ENCODE data around the gene FBXW4. TPM values are rescaled to one million over a fixed set of nuclear protein-coding genes. Genes with fewer than 3 reads are reported as not detected.

Gene FBXW4
- polyA plus RNA-seq, 1 donor from 2014 or later: 7.7 TPM

DNA sequence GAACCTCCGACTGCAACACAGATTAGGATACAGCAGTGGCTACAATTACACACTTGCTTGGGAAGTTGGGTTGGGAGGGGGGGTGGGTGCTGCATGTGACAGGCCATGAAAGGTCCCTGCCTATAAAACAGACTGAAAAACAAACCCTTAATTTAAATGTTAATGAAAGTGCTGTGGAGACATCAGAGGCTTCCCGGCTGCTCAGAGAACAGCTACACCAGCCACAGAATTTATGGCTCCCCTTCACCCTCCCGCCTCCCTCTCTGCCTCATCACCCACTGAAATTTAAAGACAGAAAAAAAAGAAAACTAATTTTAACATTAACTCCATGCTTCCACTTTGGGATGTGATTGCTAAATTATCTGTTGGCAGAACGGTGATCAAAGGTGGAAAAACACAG lies 34.7 kb downstream of the FBXW4 start:
- no peak overlapping the region for H3K9ac ChIP-seq (ENCODE audit: low read length)
- no peaks in the 10 kb centered on the region for H3K79me2 ChIP-seq (replicated peaks; ENCODE audit: insufficient read depth, low read length)
- no peaks in the 10 kb centered on the region for H4K20me1 ChIP-seq (ENCODE audit: insufficient read depth)
- H3K4me3 ChIP-seq (ENCODE audit: low read length): no peak overlapping the region
- no peaks in the 10 kb centered on the region for H3F3A ChIP-seq (ENCODE audit: insufficient read depth, low read length, poor library complexity, severe bottlenecking)
- TF ChIP-seq, protein P1, sequence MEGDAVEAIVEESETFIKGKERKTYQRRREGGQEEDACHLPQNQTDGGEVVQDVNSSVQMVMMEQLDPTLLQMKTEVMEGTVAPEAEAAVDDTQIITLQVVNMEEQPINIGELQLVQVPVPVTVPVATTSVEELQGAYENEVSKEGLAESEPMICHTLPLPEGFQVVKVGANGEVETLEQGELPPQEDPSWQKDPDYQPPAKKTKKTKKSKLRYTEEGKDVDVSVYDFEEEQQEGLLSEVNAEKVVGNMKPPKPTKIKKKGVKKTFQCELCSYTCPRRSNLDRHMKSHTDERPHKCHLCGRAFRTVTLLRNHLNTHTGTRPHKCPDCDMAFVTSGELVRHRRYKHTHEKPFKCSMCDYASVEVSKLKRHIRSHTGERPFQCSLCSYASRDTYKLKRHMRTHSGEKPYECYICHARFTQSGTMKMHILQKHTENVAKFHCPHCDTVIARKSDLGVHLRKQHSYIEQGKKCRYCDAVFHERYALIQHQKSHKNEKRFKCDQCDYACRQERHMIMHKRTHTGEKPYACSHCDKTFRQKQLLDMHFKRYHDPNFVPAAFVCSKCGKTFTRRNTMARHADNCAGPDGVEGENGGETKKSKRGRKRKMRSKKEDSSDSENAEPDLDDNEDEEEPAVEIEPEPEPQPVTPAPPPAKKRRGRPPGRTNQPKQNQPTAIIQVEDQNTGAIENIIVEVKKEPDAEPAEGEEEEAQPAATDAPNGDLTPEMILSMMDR (IDR thresholded peaks at IDR 0.05; ENCODE audit: poor library complexity, severe bottlenecking): no peak
- TF ChIP-seq MXI1 (conservative IDR thresholded peaks at IDR 0.05; ENCODE audit: poor library complexity, severe bottlenecking) (no peak), TAF1 (IDR thresholded peaks at IDR 0.05; ENCODE audit: low read depth) (no peak), POLR2AphosphoS5 (IDR thresholded peaks at IDR 0.05) (no peak), RAD21 (conservative IDR thresholded peaks at IDR 0.05) (no peak), EP300 (conservative IDR thresholded peaks at IDR 0.05; ENCODE audit: poor library complexity, severe bottlenecking) (no peak), EZH2 (IDR thresholded peaks at IDR 0.05; ENCODE audit: borderline replicate concordance, insufficient read depth, low read length, poor library complexity, severe bottlenecking) (no peak), SMC3 (conservative IDR thresholded peaks at IDR 0.05; ENCODE audit: poor library complexity) (no peak)
- TF ChIP-seq, protein P2, sequence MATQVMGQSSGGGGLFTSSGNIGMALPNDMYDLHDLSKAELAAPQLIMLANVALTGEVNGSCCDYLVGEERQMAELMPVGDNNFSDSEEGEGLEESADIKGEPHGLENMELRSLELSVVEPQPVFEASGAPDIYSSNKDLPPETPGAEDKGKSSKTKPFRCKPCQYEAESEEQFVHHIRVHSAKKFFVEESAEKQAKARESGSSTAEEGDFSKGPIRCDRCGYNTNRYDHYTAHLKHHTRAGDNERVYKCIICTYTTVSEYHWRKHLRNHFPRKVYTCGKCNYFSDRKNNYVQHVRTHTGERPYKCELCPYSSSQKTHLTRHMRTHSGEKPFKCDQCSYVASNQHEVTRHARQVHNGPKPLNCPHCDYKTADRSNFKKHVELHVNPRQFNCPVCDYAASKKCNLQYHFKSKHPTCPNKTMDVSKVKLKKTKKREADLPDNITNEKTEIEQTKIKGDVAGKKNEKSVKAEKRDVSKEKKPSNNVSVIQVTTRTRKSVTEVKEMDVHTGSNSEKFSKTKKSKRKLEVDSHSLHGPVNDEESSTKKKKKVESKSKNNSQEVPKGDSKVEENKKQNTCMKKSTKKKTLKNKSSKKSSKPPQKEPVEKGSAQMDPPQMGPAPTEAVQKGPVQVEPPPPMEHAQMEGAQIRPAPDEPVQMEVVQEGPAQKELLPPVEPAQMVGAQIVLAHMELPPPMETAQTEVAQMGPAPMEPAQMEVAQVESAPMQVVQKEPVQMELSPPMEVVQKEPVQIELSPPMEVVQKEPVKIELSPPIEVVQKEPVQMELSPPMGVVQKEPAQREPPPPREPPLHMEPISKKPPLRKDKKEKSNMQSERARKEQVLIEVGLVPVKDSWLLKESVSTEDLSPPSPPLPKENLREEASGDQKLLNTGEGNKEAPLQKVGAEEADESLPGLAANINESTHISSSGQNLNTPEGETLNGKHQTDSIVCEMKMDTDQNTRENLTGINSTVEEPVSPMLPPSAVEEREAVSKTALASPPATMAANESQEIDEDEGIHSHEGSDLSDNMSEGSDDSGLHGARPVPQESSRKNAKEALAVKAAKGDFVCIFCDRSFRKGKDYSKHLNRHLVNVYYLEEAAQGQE (IDR thresholded peaks at IDR 0.05; ENCODE audit: borderline replicate concordance): no peak
- no peaks in the 10 kb centered on the region for H3K9me2 ChIP-seq (ENCODE audit: insufficient read depth, low read length)
- no peaks in the 10 kb centered on the region for H3K27me3 ChIP-seq (ENCODE audit: insufficient read depth, low read depth, low read length)
- no peak overlapping the region for H3K4me2 ChIP-seq (ENCODE audit: low read length)
- no peak overlapping the region for H3K27ac ChIP-seq (ENCODE audit: low read length)
- H2AFZ ChIP-seq (ENCODE audit: low read depth, low read length): no peak overlapping the region
- H3K36me3 ChIP-seq (ENCODE audit: insufficient read depth, low read length): no peaks in the 10 kb centered on the region
- no peaks in the 10 kb centered on the region for H3K9me3 ChIP-seq (ENCODE audit: low read length)

DNA sequence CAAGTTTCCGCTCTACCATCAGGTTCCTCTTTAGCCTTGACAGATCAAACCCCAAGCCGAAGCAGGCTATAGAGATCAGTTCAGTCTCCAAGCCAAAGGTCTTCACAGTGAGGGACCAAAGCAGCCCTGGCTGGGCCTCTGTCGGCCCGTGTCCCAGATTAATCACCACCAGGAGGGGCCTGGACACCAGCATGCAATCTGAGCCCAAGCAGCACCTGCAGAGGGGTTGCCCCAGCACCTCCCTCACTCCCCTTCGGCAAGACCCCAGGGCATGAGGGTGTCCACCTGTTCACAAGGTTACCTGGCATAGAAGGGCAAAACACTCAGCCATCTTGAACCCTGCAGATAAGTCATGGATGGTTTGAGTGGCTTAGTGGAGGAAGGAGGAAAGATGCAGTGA lies 36.0 kb downstream of the FBXW4 start:
- Histone ChIP-seq H3K9me3 (ENCODE audit: low read length) (no peaks in the 10 kb centered on the region), H4K20me1 (ENCODE audit: insufficient read depth) (no peaks in the 10 kb centered on the region), H3K9me2 (ENCODE audit: insufficient read depth, low read length) (no peaks in the 10 kb centered on the region), H3K79me2 (replicated peaks; ENCODE audit: insufficient read depth, low read length) (no peaks in the 10 kb centered on the region), H3F3A (ENCODE audit: insufficient read depth, low read length, poor library complexity, severe bottlenecking) (no peaks in the 10 kb centered on the region), H2AFZ (ENCODE audit: low read depth, low read length) (no peak overlapping the region), H3K4me2 (ENCODE audit: low read length) (no peak overlapping the region), H3K27ac (ENCODE audit: low read length) (no peak overlapping the region), H3K4me3 (ENCODE audit: low read length) (no peak overlapping the region), H3K36me3 (ENCODE audit: insufficient read depth, low read length) (no peaks in the 10 kb centered on the region), H3K27me3 (ENCODE audit: insufficient read depth, low read depth, low read length) (no peaks in the 10 kb centered on the region), H3K9ac (ENCODE audit: low read length) (no peak overlapping the region)
- TF ChIP-seq RAD21 (conservative IDR thresholded peaks at IDR 0.05) (no peak), SMC3 (conservative IDR thresholded peaks at IDR 0.05; ENCODE audit: poor library complexity) (no peak), POLR2AphosphoS5 (IDR thresholded peaks at IDR 0.05) (no peak), EP300 (conservative IDR thresholded peaks at IDR 0.05; ENCODE audit: poor library complexity, severe bottlenecking) (no peak), EZH2 (IDR thresholded peaks at IDR 0.05; ENCODE audit: borderline replicate concordance, insufficient read depth, low read length, poor library complexity, severe bottlenecking) (no peak), TAF1 (IDR thresholded peaks at IDR 0.05; ENCODE audit: low read depth) (no peak), MXI1 (conservative IDR thresholded peaks at IDR 0.05; ENCODE audit: poor library complexity, severe bottlenecking) (no peak)
- TF ChIP-seq, protein P2 (IDR thresholded peaks at IDR 0.05; ENCODE audit: borderline replicate concordance): no peak
- TF ChIP-seq, protein P1 (IDR thresholded peaks at IDR 0.05; ENCODE audit: poor library complexity, severe bottlenecking): no peak
